Stimulated activated CD4-positive, alpha-beta T cell treated with anti-CD3 and anti-CD28 coated beads, TNF-alpha, amount 100 ng/mL, for 4 hours (primary cell): ENCODE measurements around the gene CAPRIN2.

Source experiments
- DNase-seq, 3 experiments: peaks; one replicate each; pipeline ENCODE4 v3.0.0-alpha.2; 2020; ENCODE audit warnings: low read depth in 3 of 3

CAPRIN2 gene

DNA sequence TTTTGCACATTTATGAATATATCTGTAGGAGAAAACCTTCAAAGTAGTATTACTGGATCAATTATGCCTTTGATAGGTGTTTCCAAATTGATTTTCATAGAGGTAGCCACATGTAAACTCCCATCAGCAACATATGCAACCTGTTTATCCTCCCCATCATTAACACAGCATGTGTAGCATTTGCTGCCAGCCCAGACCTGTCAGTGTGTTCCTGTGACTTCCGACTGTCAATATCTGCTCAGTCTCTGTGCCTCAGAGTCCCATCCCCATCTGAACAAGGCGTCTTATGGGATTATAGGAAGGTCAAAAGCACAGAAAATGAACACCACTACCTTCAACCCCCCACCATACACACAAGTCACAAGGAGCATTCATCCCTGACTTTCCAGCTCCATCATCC, 9.5 kb upstream of the CAPRIN2 start:
- DNase-seq, result no peak

DNA sequence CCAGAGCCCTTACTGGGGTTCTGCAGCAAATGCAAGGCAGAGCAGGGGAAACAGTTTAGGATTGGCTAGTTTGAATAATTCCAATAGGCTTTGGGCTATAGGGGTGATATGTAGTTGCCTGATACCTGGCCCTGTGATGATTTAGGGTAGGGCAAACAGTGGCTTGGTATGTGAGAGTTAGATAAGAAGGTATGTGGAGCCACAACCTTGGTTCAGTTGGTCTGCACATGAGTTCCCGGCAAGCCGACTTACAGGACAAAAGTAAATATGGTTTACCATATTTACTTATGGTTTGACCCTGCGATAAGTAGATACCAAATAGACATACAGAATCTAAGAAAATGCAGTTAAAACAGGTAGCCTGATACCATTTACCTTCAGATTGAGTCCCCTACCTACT, 8.3 kb upstream of the CAPRIN2 start:
- no peak for DNase-seq

- no peak for DNase-seq
These were observed 7.0 kb upstream of the CAPRIN2 start for GRCh38 chr12:30761730-30762129.

- no peak for DNase-seq
These were observed 2.6 kb upstream of the CAPRIN2 start for GRCh38 chr12:30757316-30757715.

- no peak for DNase-seq
These were observed 1.3 kb upstream of the CAPRIN2 start for GRCh38 chr12:30756074-30756473.

DNA sequence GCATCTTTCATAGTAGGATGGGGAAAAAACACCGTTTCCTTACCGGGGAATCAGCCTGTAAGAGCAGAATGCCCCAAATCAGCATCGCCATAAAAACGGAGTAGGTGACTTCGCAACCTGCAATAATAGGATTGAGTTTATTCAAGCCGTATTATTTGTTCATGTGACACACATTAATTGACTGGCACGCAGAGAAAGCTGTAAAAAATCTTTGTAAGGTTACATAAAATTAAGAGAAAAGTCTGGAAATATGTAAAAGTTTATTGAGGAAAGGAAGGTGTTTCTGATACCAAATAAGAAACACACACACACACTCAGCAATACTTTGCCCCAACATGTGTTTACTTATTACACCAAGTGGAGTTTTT, 628 bp upstream of the CAPRIN2 start:
- no peak for DNase-seq

GRCh38 chr12:30754383-30754749, 385 bp downstream of the CAPRIN2 start:
- peak in 1 of 3 experiments; percentile 5 for DNase-seq

- peak in 1 of 3 experiments; percentile 3 for DNase-seq
These were observed 884 bp downstream of the CAPRIN2 start for GRCh38 chr12:30753751-30754382.

DNA sequence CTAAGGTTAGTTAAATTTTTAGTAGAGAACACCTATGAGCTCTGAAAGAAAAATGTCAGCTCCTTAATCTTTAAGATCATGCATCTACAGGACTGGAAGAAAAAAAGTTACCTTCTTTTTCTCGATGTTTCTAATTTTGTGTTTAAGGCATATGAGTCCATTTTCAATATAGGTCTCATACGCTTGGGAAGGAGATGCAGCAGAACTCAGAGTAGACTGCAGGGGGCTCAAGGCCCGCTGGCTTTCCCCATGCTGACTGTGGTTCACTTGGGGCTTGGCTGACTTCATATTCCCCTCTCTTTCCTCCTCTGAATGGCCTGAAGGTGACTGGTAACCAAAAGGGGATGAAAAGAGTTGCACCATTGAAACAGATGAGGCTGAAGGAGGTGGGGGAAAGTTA, 1.5 kb downstream of the CAPRIN2 start:
- no peak for DNase-seq

DNA sequence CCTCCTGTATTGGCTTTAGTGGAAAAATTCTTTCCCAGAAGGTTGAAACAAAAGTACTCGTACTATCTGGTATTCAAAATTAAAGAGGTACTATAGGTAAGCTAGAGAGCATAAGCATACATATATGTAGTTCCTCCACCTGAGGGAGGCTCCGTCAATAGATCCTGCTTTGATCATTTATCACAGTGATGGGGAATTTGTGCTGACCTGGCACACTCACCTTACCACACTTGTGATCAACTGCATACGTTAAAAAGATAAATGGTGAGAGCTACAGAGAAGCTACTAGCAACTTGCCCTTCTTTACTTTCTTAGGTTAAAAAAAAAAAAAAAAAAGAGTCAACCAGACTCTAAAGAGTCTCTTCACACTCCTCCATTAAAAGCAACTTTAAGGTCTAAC, 2.5 kb downstream of the CAPRIN2 start:
- DNase-seq, result no peak

DNA sequence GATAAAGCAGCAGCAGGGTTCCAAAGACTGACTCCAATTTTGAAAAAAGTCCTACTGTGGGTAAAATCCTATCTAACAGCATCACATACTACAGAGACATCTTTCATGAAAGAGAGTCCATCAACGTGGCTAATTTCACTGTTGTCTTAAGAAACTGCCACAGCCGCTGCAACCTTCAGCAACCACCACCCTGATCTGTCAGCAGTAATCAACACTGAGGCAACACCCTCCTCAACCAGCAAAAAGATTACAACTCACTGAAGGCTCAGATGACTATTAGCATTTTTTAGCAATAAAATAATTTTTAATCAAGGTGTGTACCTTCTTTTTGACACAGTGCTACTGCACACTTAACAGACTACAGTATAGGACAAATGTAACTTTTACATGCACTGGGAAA, 6.6 kb downstream of the CAPRIN2 start:
- no peak for DNase-seq

DNA sequence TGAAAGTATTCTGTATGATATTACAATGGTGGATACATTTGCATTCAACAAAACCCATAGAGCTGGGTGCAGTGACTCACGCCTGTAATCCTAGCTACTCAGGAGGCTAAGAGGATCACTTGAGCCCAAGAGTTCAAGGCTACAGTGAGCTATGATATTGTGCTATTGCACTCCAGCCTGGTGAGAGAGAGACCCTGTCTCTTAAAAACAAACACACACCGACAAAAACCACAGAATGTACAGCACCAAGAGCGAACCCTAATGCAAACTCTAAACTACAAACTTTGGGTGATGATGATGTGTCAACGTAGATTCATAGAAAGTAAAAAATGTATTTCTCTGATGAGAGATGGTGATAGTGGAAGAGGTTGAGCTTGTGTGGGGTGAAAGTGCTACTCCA, 8.6 kb downstream of the CAPRIN2 start:
- DNase-seq, result no peak

DNA sequence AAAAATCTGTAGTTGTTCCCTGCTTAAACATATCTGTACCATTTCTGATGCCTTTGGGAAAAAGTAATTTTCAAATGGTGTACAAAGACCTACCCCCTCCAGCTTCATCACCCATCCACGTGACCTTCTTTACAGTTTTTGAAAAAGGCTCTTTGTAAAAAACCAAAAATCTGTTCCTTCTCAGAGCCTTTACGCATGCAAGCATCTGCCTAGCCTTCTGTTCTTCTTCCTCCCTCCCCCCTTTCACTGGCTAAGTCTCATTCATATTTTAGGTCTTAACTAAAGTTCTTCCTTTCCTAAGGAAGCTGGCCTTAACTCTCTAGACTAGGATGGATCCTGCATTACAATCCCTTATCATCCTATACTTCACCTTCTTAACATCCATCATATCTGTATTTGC, 10.4 kb downstream of the CAPRIN2 start:
- DNase-seq, result no peak

GRCh38 chr12:30740274-30740673, 14.5 kb downstream of the CAPRIN2 start:
- no peak for DNase-seq

GRCh38 chr12:30739020-30739419, 15.7 kb downstream of the CAPRIN2 start:
- DNase-seq, result no peak

DNA sequence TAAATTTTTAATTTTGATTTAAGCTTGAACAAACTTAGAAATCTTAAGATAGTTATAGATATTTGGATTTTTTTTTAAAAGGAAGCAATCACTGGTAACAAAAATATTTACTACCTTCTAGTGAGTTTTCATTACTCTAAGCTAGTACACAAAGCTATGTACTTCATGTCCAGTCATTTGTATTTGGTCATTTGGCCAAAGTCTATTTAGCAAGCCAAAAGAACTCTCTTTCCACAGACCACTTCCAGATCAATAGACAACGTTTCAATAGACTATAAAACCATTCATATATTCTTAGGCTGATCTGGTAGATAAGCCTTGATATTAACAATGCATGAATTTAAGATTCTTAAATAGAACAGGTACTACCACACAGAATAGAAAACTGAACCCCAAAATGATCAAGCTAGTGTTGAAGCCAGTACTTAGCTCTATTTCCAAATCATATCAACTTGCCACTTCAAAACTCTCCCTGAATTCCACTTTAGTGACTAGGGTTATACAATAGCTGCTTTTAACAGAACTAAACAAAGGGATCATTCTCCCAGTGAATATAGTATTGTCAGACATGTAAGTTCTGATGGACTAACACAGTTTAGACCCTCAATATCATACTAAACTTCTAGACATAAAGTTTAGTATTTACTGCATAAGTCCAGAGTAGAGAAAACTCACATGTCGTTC, 21.7 kb downstream of the CAPRIN2 start:
- DNase-seq, result no peak

GRCh38 chr12:30730011-30730410, 24.7 kb downstream of the CAPRIN2 start:
- DNase-seq, result no peak

GRCh38 chr12:30729547-30729946, 25.2 kb downstream of the CAPRIN2 start:
- DNase-seq, result no peak

- DNase-seq, result no peak
These were observed 28.1 kb downstream of the CAPRIN2 start for GRCh38 chr12:30726647-30727046.

GRCh38 chr12:30725739-30726138, 29.0 kb downstream of the CAPRIN2 start:
- DNase-seq, result no peak

DNA sequence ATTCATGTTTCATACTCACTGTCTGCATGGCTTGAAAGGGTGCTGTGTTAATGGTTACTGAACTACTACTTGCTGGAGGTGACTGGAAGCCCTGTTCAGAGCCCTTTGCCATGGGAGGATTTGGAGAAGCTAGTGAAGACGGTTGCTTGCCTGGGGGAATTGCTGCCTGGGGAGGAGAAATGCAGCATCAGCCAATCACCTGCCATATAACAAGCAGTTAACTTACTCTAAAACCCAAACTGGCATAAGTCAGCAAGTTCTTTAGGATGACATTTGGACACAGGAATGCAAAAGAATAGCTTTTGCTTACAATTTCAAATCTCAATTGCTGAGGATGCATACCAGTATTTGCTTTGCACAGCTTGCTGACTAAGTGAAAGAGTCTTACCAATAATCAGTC, 35.7 kb downstream of the CAPRIN2 start:
- DNase-seq, result no peak

DNA sequence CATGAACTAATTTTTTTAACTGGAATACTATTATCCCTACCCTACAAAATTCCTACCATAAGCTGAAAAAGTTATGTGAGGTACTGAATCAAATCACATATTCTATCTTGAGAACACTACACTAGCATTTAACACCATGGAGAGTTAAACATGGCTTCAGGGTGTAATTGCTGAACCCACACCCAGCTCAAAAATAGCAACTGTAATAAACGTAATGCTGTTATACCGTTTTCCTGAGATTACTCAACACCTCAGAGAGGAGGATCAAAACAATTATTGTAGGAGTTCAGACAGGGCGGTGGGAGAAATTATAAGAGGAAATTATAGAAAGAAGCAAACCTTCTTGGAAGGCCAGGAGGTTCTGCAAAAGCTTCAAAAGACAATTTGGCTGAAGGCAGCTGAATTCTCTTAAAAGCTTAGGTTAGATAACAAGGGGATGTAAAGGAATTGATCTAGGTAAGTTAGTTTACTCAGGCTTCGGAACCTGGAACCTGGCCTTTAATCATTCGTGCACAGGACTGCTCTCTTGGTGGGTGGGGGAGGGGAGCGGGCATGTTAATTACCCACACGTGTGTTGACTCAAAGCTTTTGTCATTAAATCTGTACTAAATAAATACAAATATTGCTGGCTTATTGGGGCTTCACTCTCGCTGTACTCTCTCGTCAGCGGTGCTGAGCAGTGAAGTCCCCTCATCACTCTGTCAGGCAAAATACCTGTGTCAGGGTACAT, 47.0 kb downstream of the CAPRIN2 start:
- no peak for DNase-seq

- DNase-seq, result no peak
These were observed 48.3 kb downstream of the CAPRIN2 start for GRCh38 chr12:30706476-30706875.
